HCT116 (cell line): Measurements from ENCODE around the gene TGFBR1. TPM values are rescaled to one million over a fixed set of nuclear protein-coding genes. Genes with fewer than 3 reads are reported as not detected.

ENCODE experiments used
- ATAC-seq: fragments of 200-7000 bp; cut with Tn5 transposase; 2 replicates; pipeline ENCODE4 v1.9.1; 2020; ENCODE audit warnings: mild to moderate bottlenecking, moderate library complexity
- BruUV-seq: library from RNA; stranded (reverse); fragments of 400-500 nt; replicated peaks from 2 replicates; lab custom pipeline; 2021; lab: Mats Ljungman, UMichigan
- CTCF ChIA-PET: fragments of 300-600 bp; sonication (Branson Sonifier 250); formaldehyde crosslinking; loops from one replicate; lab custom pipeline; 2021; ENCODE audit warnings: antibody characterized with exemption; lab: Charles Lee
- POLR2A ChIA-PET: fragments of 300-600, 350-600 bp; sonication (Branson Sonifier 250); formaldehyde crosslinking; loops from one replicate; lab custom pipeline; 2021; ENCODE audit warnings: antibody characterized with exemption; lab: Charles Lee
- RAD21 ChIA-PET, 2 experiments: fragments of 300-600 bp; sonication (Branson Sonifier 250); formaldehyde crosslinking; loops; one replicate each; lab custom pipeline; 2023; ENCODE audit warnings: low total read pairs in 2 of 2; ENCODE audit not compliant: uncharacterized antibody in 2 of 2, unreplicated experiment in 2 of 2, low non-redundant PET in 1 of 2; lab: Charles Lee
- DNase-seq: peaks from one replicate; pipeline ENCODE4 v3.0.0-alpha.2; 2010; ENCODE audit warnings: low read depth, low spot score
- H2AFZ ChIP-seq: fragments of 200-600 bp; shearing (Covaris generic), sonication (generic); 2 replicates; pipeline ENCODE4 v1.6.1; 2017; ENCODE audit warnings: low read depth, mixed run types, mixed read lengths, antibody characterized with exemption, low read length; ENCODE audit not compliant: poor library complexity, severe bottlenecking
- H3K27ac ChIP-seq: 2 replicates; pipeline ENCODE4 v1.5.1; 2012; ENCODE audit warnings: low read depth, low read length
- H3K27me3 ChIP-seq: fragments of 200-600 bp; sonication (generic); 2 replicates; pipeline ENCODE4 v1.6.1; 2016; ENCODE audit warnings: mixed run types, low read length, mixed read lengths; ENCODE audit not compliant: insufficient read depth
- H3K36me3 ChIP-seq, 2 experiments: fragments of 200-500 bp in 1 of 2; fragments of 200-600 bp in 1 of 2; sonication (Bioruptor generic) in 1 of 2; sonication (generic) in 1 of 2; 2 replicates each; pipeline versions ENCODE4 v1.5.1 to v1.6.1; 2014 to 2016; ENCODE audit warnings: low read length in 2 of 2, inconsistent platforms in 1 of 2, mixed read lengths in 1 of 2, mixed run types in 1 of 2; ENCODE audit not compliant: insufficient read depth in 2 of 2, control insufficient read depth in 1 of 2
- H3K4me1 ChIP-seq, 2 experiments: fragments of 200-600 bp in 1 of 2; sonication (generic) in 1 of 2; 2 replicates each; pipeline versions ENCODE4 v1.5.1 to v1.6.1; 2012 to 2017; ENCODE audit warnings: low read length in 2 of 2, inconsistent platforms in 1 of 2, mild to moderate bottlenecking in 1 of 2, mixed read lengths in 1 of 2, mixed run types in 1 of 2, moderate library complexity in 1 of 2; ENCODE audit not compliant: insufficient read depth in 2 of 2, control insufficient read depth in 1 of 2
- H3K4me2 ChIP-seq: fragments of 200-600 bp; sonication (generic); 2 replicates; pipeline ENCODE4 v1.6.1; 2017; ENCODE audit warnings: mixed run types, low read length, mixed read lengths
- H3K4me3 ChIP-seq, 2 experiments: fragments of 200-600 bp in 1 of 2; sonication (generic) in 1 of 2; replicated peaks in 1 of 2; 2 replicates each; pipeline ENCODE4 v1.5.1; 2011 to 2016; ENCODE audit warnings: low read length in 2 of 2, control low read depth in 1 of 2, low read depth in 1 of 2, mild to moderate bottlenecking in 1 of 2, mixed read lengths in 1 of 2, mixed run types in 1 of 2
- H3K79me2 ChIP-seq: fragments of 200-600 bp; sonication (generic); 2 replicates; pipeline ENCODE4 v1.6.1; 2017; ENCODE audit warnings: mild to moderate bottlenecking, mixed run types, low read length, moderate library complexity, mixed read lengths; ENCODE audit not compliant: insufficient read depth
- H3K9ac ChIP-seq: fragments of 200-600 bp; sonication (generic); 2 replicates; pipeline ENCODE4 v1.6.1; 2016; ENCODE audit warnings: low read length, mixed read lengths
- H3K9me2 ChIP-seq: fragments of 200-600 bp; sonication (generic), shearing (Covaris generic); 2 replicates; pipeline ENCODE4 v1.6.1; 2017; ENCODE audit warnings: mixed run types, mild to moderate bottlenecking, moderate library complexity; ENCODE audit not compliant: insufficient read depth
- H3K9me3 ChIP-seq, 2 experiments: fragments of 200-500 bp in 1 of 2; fragments of 200-600 bp in 1 of 2; sonication (Bioruptor generic) in 1 of 2; sonication (generic) in 1 of 2; 2 replicates each; pipeline ENCODE4 v1.6.1; 2014 to 2017; ENCODE audit warnings: low read length in 2 of 2, mixed read lengths in 2 of 2, inconsistent platforms in 1 of 2, low read depth in 1 of 2, mild to moderate bottlenecking in 1 of 2, mixed run types in 1 of 2, moderate library complexity in 1 of 2; ENCODE audit not compliant: control insufficient read depth in 1 of 2, insufficient read depth in 1 of 2
- H4K20me1 ChIP-seq: fragments of 200-600 bp; sonication (generic), shearing (Covaris generic); 2 replicates; pipeline ENCODE4 v1.6.1; 2017; ENCODE audit warnings: mixed run types, mild to moderate bottlenecking, moderate library complexity; ENCODE audit not compliant: insufficient read depth
- CBX3 ChIP-seq: IDR thresholded peaks from 2 replicates; pipeline ENCODE4 v1.6.1; 2012; ENCODE audit warnings: low read depth
- ELF1 ChIP-seq: IDR thresholded peaks from 2 replicates; pipeline ENCODE4 v1.6.1; 2012; ENCODE audit warnings: low read depth, borderline replicate concordance
- EZH2 ChIP-seq: fragments of 200-600 bp; sonication (generic); IDR thresholded peaks from 2 replicates; pipeline ENCODE4 v1.6.1; 2017; ENCODE audit warnings: antibody characterized with exemption, mixed run types
- FOSL1 ChIP-seq: IDR thresholded peaks from 2 replicates; pipeline ENCODE4 v1.6.1; 2012; ENCODE audit warnings: low read depth
- POLR2A ChIP-seq: IDR thresholded peaks from 2 replicates; pipeline ENCODE4 v1.7.0; 2011; ENCODE audit warnings: borderline replicate concordance; ENCODE audit not compliant: insufficient read depth, insufficient read length; ENCODE audit errors: extremely low read depth
- POLR2AphosphoS5 ChIP-seq: IDR thresholded peaks from 2 replicates; pipeline ENCODE4 v1.6.1; 2011; ENCODE audit warnings: mild to moderate bottlenecking, low read depth, low read length, moderate library complexity
- TCF7L2 ChIP-seq: IDR thresholded peaks from 2 replicates; pipeline ENCODE4 v1.7.0; 2011; ENCODE audit warnings: borderline replicate concordance, inconsistent platforms; ENCODE audit not compliant: insufficient read depth, insufficient read length; ENCODE audit errors: extremely low read depth
- YY1 ChIP-seq: IDR thresholded peaks from 2 replicates; pipeline ENCODE4 v1.6.1; 2011; ENCODE audit warnings: low read length, low read depth, moderate library complexity, mild to moderate bottlenecking; ENCODE audit not compliant: insufficient replicate concordance; ENCODE audit errors: extremely low read depth
- ZFX ChIP-seq: fragments of 450-650 bp; IDR thresholded peaks from 2 replicates; pipeline ENCODE4 v1.6.1; 2017
- intact Hi-C: fragments of 100-400 bp; cut with micrococcal nuclease; formaldehyde crosslinking; loops from 2 replicates; pipeline ENCODE4 v1.10.0; 2022
- total RNA-seq: library from RNA; stranded (reverse); gene quantifications from one replicate; pipeline ENCODE4 v1.2.1, GENCODE V29; 2021; ENCODE audit not compliant: unreplicated experiment

The TGFBR1 gene
- total RNA-seq, 1 experiment from 2014 or later: 26.6 TPM

GRCh38 chr9:99199938-99200539, 95.1 kb downstream of the TGFBR1 start:
- DNase-seq: no peak
- CTCF ChIA-PET: no interaction called here
- Histone ChIP-seq H3K4me3 (no peak overlapping the region), H3K4me2 (no peak overlapping the region), H3K27ac (no peak overlapping the region), H3K9me3 (no peaks in the 10 kb centered on the region), H3K79me2 (no peaks in the 10 kb centered on the region), H3K9me2 (no peaks in the 10 kb centered on the region), H3K9ac (no peak overlapping the region), H3K36me3 (no peaks in the 10 kb centered on the region), H3K4me1 (no peaks in the 10 kb centered on the region), H2AFZ (no peak overlapping the region), H4K20me1 (no peaks in the 10 kb centered on the region), H3K27me3 (peaks cover 3% of the 10 kb centered on the region; the same call in 1 of the 2 replicates)
- TF ChIP-seq YY1 (no peak), FOSL1 (no peak)
- intact Hi-C loops: no loop called here
- RAD21 ChIA-PET: no interaction called here
- ATAC-seq: no peak
- POLR2A ChIA-PET: interaction anchor here (1.4 kb wide), 1 partner anchor 22 kb away, joined by 3 read pairs; the partner anchor contains the start of genes ALG2 and SEC61B
- no TSS peak for BruUV-seq

- intact Hi-C loops: no loop called here
- Histone ChIP-seq H3K27me3 (peaks cover 3% of the 10 kb centered on the region; the same call in 1 of the 2 replicates), H3K9me2 (no peaks in the 10 kb centered on the region), H3K4me2 (no peak overlapping the region), H3K27ac (no peak overlapping the region), H3K9ac (no peak overlapping the region), H3K9me3 (no peaks in the 10 kb centered on the region), H3K79me2 (no peaks in the 10 kb centered on the region), H2AFZ (no peak overlapping the region), H3K4me1 (no peaks in the 10 kb centered on the region), H4K20me1 (no peaks in the 10 kb centered on the region), H3K36me3 (no peaks in the 10 kb centered on the region), H3K4me3 (no peak overlapping the region)
- ChIA-PET CTCF (no interaction called here), RAD21 (no interaction called here), POLR2A (no interaction called here)
- ATAC-seq (no peak), DNase-seq (no peak)
- TF ChIP-seq ZFX: no peak
- TF ChIP-seq EZH2: no peak
- no peak for TF ChIP-seq ELF1
- TF ChIP-seq POLR2AphosphoS5: no peak
- no peak for TF ChIP-seq CBX3
- no peak for TF ChIP-seq TCF7L2
- no peak for TF ChIP-seq POLR2A
- no TSS peak for BruUV-seq
Measured at GRCh38 chr9:99201603-99202002, 96.7 kb downstream of the TGFBR1 start.

Other genes starting within 250 kb of the TGFBR1 start
- 0.15 TPM for gene COL15A1, start 161.2 kb upstream of the TGFBR1 start, total RNA-seq
- gene ALG2, start 116.8 kb downstream of the TGFBR1 start, total RNA-seq: 27.9 TPM
- gene SEC61B, start 117.2 kb downstream of the TGFBR1 start, total RNA-seq: 125 TPM